ENCODE data around the gene CCNY. TPM values are rescaled to one million over a fixed set of nuclear protein-coding genes. Genes with fewer than 3 reads are reported as not detected.

The CCNY gene
- total and polyA plus RNA-seq, 8 donors, result 10.6 to 41.7 (median 26.6) TPM

- no peak for ATAC-seq
- H3K9me3 ChIP-seq, result no peaks in the 10 kb centered on the region
- no peak for FAIRE-seq
- H3K4me1 ChIP-seq, result no peaks in the 10 kb centered on the region
- H3K36me3 ChIP-seq, result peaks cover 0 to 6% (median 0%) of the 10 kb centered on the region in 3 donors
- H3K27me3 ChIP-seq, result no peaks in the 10 kb centered on the region
- H3K4me3 ChIP-seq, result no peak overlapping the region
- TF ChIP-seq CTCF (IDR thresholded peaks at IDR 0.05), result no peak
- WGBS, 2 donors, result 88 to 94% methylated on average over 5 of the region's 5 CpGs
- no peak for DNase-seq
- intact Hi-C loops (cut with DNase I), result no loop called here
- H3K27ac ChIP-seq, result no peak overlapping the region
Observed at GRCh38 chr10:35561715-35562114, 225.4 kb downstream of the CCNY start.

- H3K4me1 ChIP-seq, result no peaks in the 10 kb centered on the region
- ATAC-seq, result no peak
- H3K36me3 ChIP-seq, result peaks cover 0 to 10% (median 0%) of the 10 kb centered on the region in 3 donors
- no peaks in the 10 kb centered on the region for H3K9me3 ChIP-seq
- DNase-seq, result no peak
- 92 to 100% methylated on average over 1 of the region's 1 CpG for WGBS, 2 donors
- H3K27ac ChIP-seq, result no peak overlapping the region
- no peak overlapping the region for H3K4me3 ChIP-seq
- no peak for FAIRE-seq
- intact Hi-C loops (cut with DNase I), result no loop called here
- TF ChIP-seq CTCF (IDR thresholded peaks at IDR 0.05), result no peak
- H3K27me3 ChIP-seq, result no peaks in the 10 kb centered on the region
Observed at GRCh38 chr10:35562427-35562826, 226.1 kb downstream of the CCNY start.

GRCh38 chr10:35563261-35563891, 227.1 kb downstream of the CCNY start:
- no peaks in the 10 kb centered on the region for H3K9me3 ChIP-seq
- no peaks in the 10 kb centered on the region for H3K4me1 ChIP-seq
- FAIRE-seq (no peak), ATAC-seq (peak; percentile 80 to 90 (median 89)), DNase-seq (peak in 3 of 6 donors; percentile 12 to 64 (median 52))
- H3K4me3 ChIP-seq, result no peak overlapping the region
- intact Hi-C loops (cut with DNase I), result no loop called here
- WGBS, 2 donors, result 36 to 37% methylated on average over 13 of the region's 13 CpGs
- TF ChIP-seq CTCF (IDR thresholded peaks at IDR 0.05), result peak; percentile 92 to 98 (median 98)
- H3K36me3 ChIP-seq, result peaks cover 0 to 11% (median 0%) of the 10 kb centered on the region in 3 donors
- no peak overlapping the region for H3K27ac ChIP-seq
- H3K27me3 ChIP-seq, result no peaks in the 10 kb centered on the region

- intact Hi-C loops (cut with DNase I), result no loop called here
- Histone ChIP-seq H3K4me3 (no peak overlapping the region), H3K4me1 (no peaks in the 10 kb centered on the region), H3K36me3 (peaks cover 0 to 21% (median 0%) of the 10 kb centered on the region in 3 donors), H3K27me3 (no peaks in the 10 kb centered on the region), H3K27ac (no peak overlapping the region), H3K9me3 (no peaks in the 10 kb centered on the region)
- WGBS, 2 donors, result 82 to 90% methylated on average over 6 of the region's 6 CpGs
- no peak for FAIRE-seq
- TF ChIP-seq CTCF (IDR thresholded peaks at IDR 0.05), result no peak
- peak in 1 of 6 donors; percentile 30 for DNase-seq
- ATAC-seq, result peak in 3 of 4 donors; percentile 7 to 71 (median 54)
Observed at GRCh38 chr10:35564341-35564968, 228.1 kb downstream of the CCNY start.

- TF ChIP-seq CTCF (IDR thresholded peaks at IDR 0.05), result no peak
- no peak for FAIRE-seq
- Histone ChIP-seq H3K27me3 (no peaks in the 10 kb centered on the region), H3K4me1 (no peaks in the 10 kb centered on the region), H3K27ac (no peak overlapping the region), H3K9me3 (no peaks in the 10 kb centered on the region), H3K36me3 (peaks cover 0 to 24% (median 0%) of the 10 kb centered on the region in 3 donors), H3K4me3 (no peak overlapping the region)
- WGBS, 2 donors, result 83% methylated on average over 8 of the region's 8 CpGs
- ATAC-seq, result no peak
- intact Hi-C loops (cut with DNase I), result no loop called here
- no peak for DNase-seq
Observed at GRCh38 chr10:35565602-35566081, 229.3 kb downstream of the CCNY start.
